K562 (cell line): ENCODE results near the gene CEMP1. TPM values are rescaled to one million over a fixed set of nuclear protein-coding genes. Genes with fewer than 3 reads are reported as not detected.

ENCODE experiments used
- CREB1 ChIP-seq, 2 experiments: sonication (generic) in 1 of 2; formaldehyde crosslinking in 1 of 2; IDR thresholded peaks; 2 replicates each; pipeline versions ENCODE4 v1.6.1 to v1.8.0; 2012 to 2022; ENCODE audit warnings: inconsistent platforms in 1 of 2, mild to moderate bottlenecking in 1 of 2, missing genetic modification reagents in 1 of 2, moderate library complexity in 1 of 2
- GATA2 ChIP-seq: sonication (generic); formaldehyde crosslinking; IDR thresholded peaks from 2 replicates; pipeline ENCODE4 v1.4.0; 2020; ENCODE audit warnings: mild to moderate bottlenecking, missing genetic modification reagents
- MYC ChIP-seq, 2 experiments: fragments of 250-450 bp in 1 of 2; sonication (Bioruptor Pico) in 1 of 2; IDR thresholded peaks; 2 replicates each; pipeline versions ENCODE4 v1.5.1 to v1.6.1; 2012 to 2021; ENCODE audit warnings: low read depth in 2 of 2, borderline replicate concordance in 1 of 2, improper control_type of control experiment in 1 of 2, low read length in 1 of 2, mild to moderate bottlenecking in 1 of 2, moderate library complexity in 1 of 2
- NBN ChIP-seq: fragments of 450-650 bp; IDR thresholded peaks from 2 replicates; pipeline ENCODE4 v1.6.1; 2016; ENCODE audit warnings: low read depth, mild to moderate bottlenecking
- POLR2A ChIP-seq: fragments of 450-650 bp; conservative IDR thresholded peaks from 2 replicates; pipeline ENCODE4 v1.6.1; 2016
- POLR2B ChIP-seq: fragments of 450-650 bp; IDR thresholded peaks from 2 replicates; pipeline ENCODE4 v1.6.1; 2018; ENCODE audit warnings: low read depth; ENCODE audit not compliant: partially characterized antibody
- SIN3A ChIP-seq, 2 experiments: fragments of 150-350 bp in 1 of 2; IDR thresholded peaks; 2 replicates each; pipeline ENCODE4 v1.6.1; 2011 to 2016; ENCODE audit warnings: borderline replicate concordance in 2 of 2, low read depth in 2 of 2, low read length in 2 of 2, mild to moderate bottlenecking in 2 of 2, moderate library complexity in 2 of 2; ENCODE audit not compliant: control insufficient read depth in 1 of 2
- SIN3B ChIP-seq: fragments of 450-650 bp; IDR thresholded peaks from 2 replicates; pipeline ENCODE4 v1.6.1; 2017; ENCODE audit warnings: low read depth, mild to moderate bottlenecking, moderate library complexity
- SMAD4 ChIP-seq: fragments of 250-450 bp; sonication (Bioruptor Pico); conservative IDR thresholded peaks from 2 replicates; pipeline ENCODE4 v1.8.0; 2021; ENCODE audit warnings: inconsistent platforms, mild to moderate bottlenecking, moderate library complexity
- ZNF507 ChIP-seq: conservative IDR thresholded peaks from 2 replicates; pipeline ENCODE4 v1.6.1; 2017; ENCODE audit warnings: missing genetic modification characterization, missing compliant biosample characterization
- ZNF695 ChIP-seq: fragments of 450-650 bp; formaldehyde crosslinking; IDR thresholded peaks from 2 replicates; pipeline ENCODE4 v1.4.0; 2020; ENCODE audit warnings: mild to moderate bottlenecking, moderate library complexity
- polyA plus RNA-seq, 8 experiments: library from polyadenylated mRNA; depleted of rRNA in 4 of 8; stranded (reverse) in 5 of 8; unstranded in 3 of 8; fragments of >200 nt; fragmentation: Nextera tagmentation in 2 of 8; fragmentation: Illumina TruSeq in 1 of 8; extraction: Ambion mirVana in 2 of 8; extraction: Trizol in 1 of 8; gene quantifications; 2 replicates each; pipeline versions ENCODE4 v1.2.1 to v1.2.3, GENCODE V29; 2011 to 2014; ENCODE audit warnings: inconsistent platforms in 1 of 8, missing spikeins in 1 of 8
- total RNA-seq, 7 experiments: library from RNA; depleted of rRNA in 6 of 7; stranded (reverse); fragments of >200 nt in 6 of 7; fragmentation: Illumina TruSeq in 2 of 7; extraction: Trizol in 2 of 7; gene quantifications; 2 replicates each; pipeline versions ENCODE4 v1.2.1 to v1.2.3, GENCODE V29; 2011 to 2021; ENCODE audit warnings: low replicate concordance in 1 of 7
- TF ChIP-seq, protein P1 (sequence below), 2 experiments: fragments of 150-350 bp in 1 of 2; IDR thresholded peaks; 2 replicates each; pipeline ENCODE4 v1.6.1; 2012 to 2016; ENCODE audit warnings: low read depth in 2 of 2, low read length in 2 of 2, mild to moderate bottlenecking in 1 of 2, moderate library complexity in 1 of 2
- TF ChIP-seq, protein P2 (sequence below): fragments of 250-450 bp; sonication (Bioruptor Pico); IDR thresholded peaks from 2 replicates; pipeline ENCODE4 v1.8.0; 2022; ENCODE audit warnings: inconsistent platforms, mild to moderate bottlenecking, moderate library complexity, borderline replicate concordance
- TF ChIP-seq, protein P3 (sequence below): sonication (generic); formaldehyde crosslinking; IDR thresholded peaks from 2 replicates; pipeline ENCODE4 v1.8.0; 2022; ENCODE audit warnings: mild to moderate bottlenecking, missing genetic modification reagents
- TF ChIP-seq, protein P4 (sequence below): sonication (generic); formaldehyde crosslinking; IDR thresholded peaks from 2 replicates; pipeline ENCODE4 v1.9.0; 2022; ENCODE audit warnings: mild to moderate bottlenecking, missing genetic modification reagents

CEMP1 gene
- total and polyA plus RNA-seq, 9 of the 15 experiments (the other 6 are each of a cell fraction or from before 2014, with no cell fraction given), result 0.05 to 0.45 TPM; not detected in 7

DNA sequence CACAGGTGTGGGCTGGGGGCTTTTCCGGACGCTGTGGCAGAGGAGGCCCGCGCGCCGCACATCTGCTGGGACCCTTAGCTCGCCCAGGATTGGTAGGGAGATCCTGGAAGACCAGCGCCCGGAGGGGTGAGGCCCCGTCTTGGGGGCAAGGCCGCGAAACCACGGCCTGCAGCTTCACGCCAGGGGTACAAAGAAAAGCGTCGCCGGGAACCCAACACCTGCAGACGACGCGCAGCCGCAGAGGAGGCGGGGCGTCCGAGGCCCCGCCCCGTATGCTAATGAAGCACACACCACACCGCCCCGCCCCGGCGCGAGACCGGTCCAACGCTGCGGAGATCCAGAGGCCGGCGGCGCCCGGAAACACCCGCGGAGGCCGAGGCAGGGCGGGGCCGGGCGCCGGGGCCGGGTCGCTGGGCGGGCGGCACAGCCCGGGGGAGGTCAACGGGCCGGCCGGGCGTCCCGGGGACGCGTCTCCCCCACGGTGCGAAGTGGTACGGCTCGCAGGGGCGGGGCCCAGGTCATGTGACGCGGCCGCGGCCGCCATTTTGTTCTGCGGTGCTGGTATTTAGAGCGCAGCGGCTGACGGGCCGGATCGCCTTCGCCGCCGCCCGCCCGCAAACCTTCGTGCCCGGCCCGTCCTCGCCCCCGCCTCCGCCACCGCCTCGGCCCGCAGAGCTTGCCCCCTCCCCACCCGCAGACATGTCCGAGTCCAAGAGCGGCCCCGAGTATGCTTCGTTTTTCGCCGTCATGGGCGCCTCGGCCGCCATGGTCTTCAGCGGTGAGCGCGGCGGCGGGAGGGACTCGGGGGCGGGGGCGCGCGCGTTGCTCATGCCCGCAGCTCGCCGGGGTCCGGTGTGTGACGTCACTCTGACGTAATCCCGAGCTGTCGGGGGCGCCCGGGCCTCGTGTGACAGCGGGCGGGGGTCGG lies 17.5 kb downstream of the CEMP1 start, which contains the start of gene ATP6V0C (continued):
- TF ChIP-seq, protein P1, sequence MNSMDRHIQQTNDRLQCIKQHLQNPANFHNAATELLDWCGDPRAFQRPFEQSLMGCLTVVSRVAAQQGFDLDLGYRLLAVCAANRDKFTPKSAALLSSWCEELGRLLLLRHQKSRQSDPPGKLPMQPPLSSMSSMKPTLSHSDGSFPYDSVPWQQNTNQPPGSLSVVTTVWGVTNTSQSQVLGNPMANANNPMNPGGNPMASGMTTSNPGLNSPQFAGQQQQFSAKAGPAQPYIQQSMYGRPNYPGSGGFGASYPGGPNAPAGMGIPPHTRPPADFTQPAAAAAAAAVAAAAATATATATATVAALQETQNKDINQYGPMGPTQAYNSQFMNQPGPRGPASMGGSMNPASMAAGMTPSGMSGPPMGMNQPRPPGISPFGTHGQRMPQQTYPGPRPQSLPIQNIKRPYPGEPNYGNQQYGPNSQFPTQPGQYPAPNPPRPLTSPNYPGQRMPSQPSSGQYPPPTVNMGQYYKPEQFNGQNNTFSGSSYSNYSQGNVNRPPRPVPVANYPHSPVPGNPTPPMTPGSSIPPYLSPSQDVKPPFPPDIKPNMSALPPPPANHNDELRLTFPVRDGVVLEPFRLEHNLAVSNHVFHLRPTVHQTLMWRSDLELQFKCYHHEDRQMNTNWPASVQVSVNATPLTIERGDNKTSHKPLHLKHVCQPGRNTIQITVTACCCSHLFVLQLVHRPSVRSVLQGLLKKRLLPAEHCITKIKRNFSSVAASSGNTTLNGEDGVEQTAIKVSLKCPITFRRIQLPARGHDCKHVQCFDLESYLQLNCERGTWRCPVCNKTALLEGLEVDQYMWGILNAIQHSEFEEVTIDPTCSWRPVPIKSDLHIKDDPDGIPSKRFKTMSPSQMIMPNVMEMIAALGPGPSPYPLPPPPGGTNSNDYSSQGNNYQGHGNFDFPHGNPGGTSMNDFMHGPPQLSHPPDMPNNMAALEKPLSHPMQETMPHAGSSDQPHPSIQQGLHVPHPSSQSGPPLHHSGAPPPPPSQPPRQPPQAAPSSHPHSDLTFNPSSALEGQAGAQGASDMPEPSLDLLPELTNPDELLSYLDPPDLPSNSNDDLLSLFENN (IDR thresholded peaks at IDR 0.05; ENCODE audit: low read depth in 2 of 2, low read length in 2 of 2), result peak in 1 of 2 experiments; percentile 32; a peak in 1 of 4 replicates
- TF ChIP-seq CREB1 (IDR thresholded peaks at IDR 0.05) (peak; percentile 90), CREB1 (CRISPR knock-in tag; IDR thresholded peaks at IDR 0.05) (peak; percentile 92), ZNF695 (CRISPR knock-in tag) (no peak), MYC (IDR thresholded peaks at IDR 0.05; ENCODE audit: low read depth, low read length) (peak; percentile 14; the same call in 1 of the 2 replicates), MYC (CRISPR knock-in tag; IDR thresholded peaks at IDR 0.05; ENCODE audit: borderline replicate concordance, low read depth) (no peak), POLR2B (peak; percentile 85), POLR2A (peak; percentile 92), GATA2 (CRISPR knock-in tag) (no peak), SIN3A (IDR thresholded peaks at IDR 0.05; ENCODE audit: borderline replicate concordance in 2 of 2, control insufficient read depth in 1 of 2, low read depth in 2 of 2, low read length in 2 of 2) (peak in 1 of 2 experiments; percentile 72; a peak in 1 of 4 replicates), ZNF507 (no peak), SMAD4 (0 out of 2 replicates have a peak, but pooled peaks have one; percentile 51), NBN (peak; percentile 59; the same call in 1 of the 2 replicates), SIN3B (peak; percentile 74)
- TF ChIP-seq, protein P2, sequence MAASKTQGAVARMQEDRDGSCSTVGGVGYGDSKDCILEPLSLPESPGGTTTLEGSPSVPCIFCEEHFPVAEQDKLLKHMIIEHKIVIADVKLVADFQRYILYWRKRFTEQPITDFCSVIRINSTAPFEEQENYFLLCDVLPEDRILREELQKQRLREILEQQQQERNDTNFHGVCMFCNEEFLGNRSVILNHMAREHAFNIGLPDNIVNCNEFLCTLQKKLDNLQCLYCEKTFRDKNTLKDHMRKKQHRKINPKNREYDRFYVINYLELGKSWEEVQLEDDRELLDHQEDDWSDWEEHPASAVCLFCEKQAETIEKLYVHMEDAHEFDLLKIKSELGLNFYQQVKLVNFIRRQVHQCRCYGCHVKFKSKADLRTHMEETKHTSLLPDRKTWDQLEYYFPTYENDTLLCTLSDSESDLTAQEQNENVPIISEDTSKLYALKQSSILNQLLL (CRISPR knock-in tag), result no peak
- TF ChIP-seq, protein P3, sequence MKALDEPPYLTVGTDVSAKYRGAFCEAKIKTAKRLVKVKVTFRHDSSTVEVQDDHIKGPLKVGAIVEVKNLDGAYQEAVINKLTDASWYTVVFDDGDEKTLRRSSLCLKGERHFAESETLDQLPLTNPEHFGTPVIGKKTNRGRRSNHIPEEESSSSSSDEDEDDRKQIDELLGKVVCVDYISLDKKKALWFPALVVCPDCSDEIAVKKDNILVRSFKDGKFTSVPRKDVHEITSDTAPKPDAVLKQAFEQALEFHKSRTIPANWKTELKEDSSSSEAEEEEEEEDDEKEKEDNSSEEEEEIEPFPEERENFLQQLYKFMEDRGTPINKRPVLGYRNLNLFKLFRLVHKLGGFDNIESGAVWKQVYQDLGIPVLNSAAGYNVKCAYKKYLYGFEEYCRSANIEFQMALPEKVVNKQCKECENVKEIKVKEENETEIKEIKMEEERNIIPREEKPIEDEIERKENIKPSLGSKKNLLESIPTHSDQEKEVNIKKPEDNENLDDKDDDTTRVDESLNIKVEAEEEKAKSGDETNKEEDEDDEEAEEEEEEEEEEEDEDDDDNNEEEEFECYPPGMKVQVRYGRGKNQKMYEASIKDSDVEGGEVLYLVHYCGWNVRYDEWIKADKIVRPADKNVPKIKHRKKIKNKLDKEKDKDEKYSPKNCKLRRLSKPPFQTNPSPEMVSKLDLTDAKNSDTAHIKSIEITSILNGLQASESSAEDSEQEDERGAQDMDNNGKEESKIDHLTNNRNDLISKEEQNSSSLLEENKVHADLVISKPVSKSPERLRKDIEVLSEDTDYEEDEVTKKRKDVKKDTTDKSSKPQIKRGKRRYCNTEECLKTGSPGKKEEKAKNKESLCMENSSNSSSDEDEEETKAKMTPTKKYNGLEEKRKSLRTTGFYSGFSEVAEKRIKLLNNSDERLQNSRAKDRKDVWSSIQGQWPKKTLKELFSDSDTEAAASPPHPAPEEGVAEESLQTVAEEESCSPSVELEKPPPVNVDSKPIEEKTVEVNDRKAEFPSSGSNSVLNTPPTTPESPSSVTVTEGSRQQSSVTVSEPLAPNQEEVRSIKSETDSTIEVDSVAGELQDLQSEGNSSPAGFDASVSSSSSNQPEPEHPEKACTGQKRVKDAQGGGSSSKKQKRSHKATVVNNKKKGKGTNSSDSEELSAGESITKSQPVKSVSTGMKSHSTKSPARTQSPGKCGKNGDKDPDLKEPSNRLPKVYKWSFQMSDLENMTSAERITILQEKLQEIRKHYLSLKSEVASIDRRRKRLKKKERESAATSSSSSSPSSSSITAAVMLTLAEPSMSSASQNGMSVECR, result peak; percentile 76; the same call in 1 of the 2 replicates
- TF ChIP-seq, protein P4, sequence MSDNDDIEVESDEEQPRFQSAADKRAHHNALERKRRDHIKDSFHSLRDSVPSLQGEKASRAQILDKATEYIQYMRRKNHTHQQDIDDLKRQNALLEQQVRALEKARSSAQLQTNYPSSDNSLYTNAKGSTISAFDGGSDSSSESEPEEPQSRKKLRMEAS (CRISPR knock-in tag), result 0 out of 2 replicates have a peak, but pooled peaks have one; percentile 20
